Measurements from ENCODE around the gene PDCD1LG2. TPM values are rescaled to one million over a fixed set of nuclear protein-coding genes. Genes with fewer than 3 reads are reported as not detected.

Gene PDCD1LG2
- total RNA-seq, 1 experiment from 2014 or later: not detected

GRCh38 chr9:5483306-5483705 lies 27.0 kb upstream of the PDCD1LG2 start:
- H3K9me3 ChIP-seq (ENCODE audit: control insufficient read depth, insufficient read depth, low read depth, low read length): no peaks in the 10 kb centered on the region
- in situ Hi-C loops (cut with HindIII; ENCODE audit: low pct_unique_long_range_greater_than_20kb, low sequenced_read_pairs) (no loop called here), intact Hi-C loops (cut with micrococcal nuclease; ENCODE audit: unreplicated experiment) (no loop called here)
- DNase-seq (ENCODE audit: low read depth, low spot score) (no peak), ATAC-seq (no peak)
- H3K4me1 ChIP-seq (ENCODE audit: control insufficient read depth, insufficient read depth, low read length): no peaks in the 10 kb centered on the region
- no peaks in the 10 kb centered on the region for H3K27me3 ChIP-seq (ENCODE audit: control insufficient read depth, insufficient read depth, low read length)
- BruUV-seq (replicated peaks): no TSS peak
- TF ChIP-seq TCF7L2 (IDR thresholded peaks at IDR 0.05; ENCODE audit: low read depth, low read length) (no peak), CTCF (IDR thresholded peaks at IDR 0.05) (no peak), POLR2AphosphoS5 (IDR thresholded peaks at IDR 0.05; ENCODE audit: low read depth, low read length) (no peak), SIN3A (IDR thresholded peaks at IDR 0.05; ENCODE audit: borderline replicate concordance, insufficient read depth, low read depth, low read length) (no peak)
- TF ChIP-seq, protein P1, sequence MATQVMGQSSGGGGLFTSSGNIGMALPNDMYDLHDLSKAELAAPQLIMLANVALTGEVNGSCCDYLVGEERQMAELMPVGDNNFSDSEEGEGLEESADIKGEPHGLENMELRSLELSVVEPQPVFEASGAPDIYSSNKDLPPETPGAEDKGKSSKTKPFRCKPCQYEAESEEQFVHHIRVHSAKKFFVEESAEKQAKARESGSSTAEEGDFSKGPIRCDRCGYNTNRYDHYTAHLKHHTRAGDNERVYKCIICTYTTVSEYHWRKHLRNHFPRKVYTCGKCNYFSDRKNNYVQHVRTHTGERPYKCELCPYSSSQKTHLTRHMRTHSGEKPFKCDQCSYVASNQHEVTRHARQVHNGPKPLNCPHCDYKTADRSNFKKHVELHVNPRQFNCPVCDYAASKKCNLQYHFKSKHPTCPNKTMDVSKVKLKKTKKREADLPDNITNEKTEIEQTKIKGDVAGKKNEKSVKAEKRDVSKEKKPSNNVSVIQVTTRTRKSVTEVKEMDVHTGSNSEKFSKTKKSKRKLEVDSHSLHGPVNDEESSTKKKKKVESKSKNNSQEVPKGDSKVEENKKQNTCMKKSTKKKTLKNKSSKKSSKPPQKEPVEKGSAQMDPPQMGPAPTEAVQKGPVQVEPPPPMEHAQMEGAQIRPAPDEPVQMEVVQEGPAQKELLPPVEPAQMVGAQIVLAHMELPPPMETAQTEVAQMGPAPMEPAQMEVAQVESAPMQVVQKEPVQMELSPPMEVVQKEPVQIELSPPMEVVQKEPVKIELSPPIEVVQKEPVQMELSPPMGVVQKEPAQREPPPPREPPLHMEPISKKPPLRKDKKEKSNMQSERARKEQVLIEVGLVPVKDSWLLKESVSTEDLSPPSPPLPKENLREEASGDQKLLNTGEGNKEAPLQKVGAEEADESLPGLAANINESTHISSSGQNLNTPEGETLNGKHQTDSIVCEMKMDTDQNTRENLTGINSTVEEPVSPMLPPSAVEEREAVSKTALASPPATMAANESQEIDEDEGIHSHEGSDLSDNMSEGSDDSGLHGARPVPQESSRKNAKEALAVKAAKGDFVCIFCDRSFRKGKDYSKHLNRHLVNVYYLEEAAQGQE (IDR thresholded peaks at IDR 0.05; ENCODE audit: insufficient read depth in 1 of 2, low read depth in 2 of 2, low read length in 1 of 2): no peak
- H3K27ac ChIP-seq (ENCODE audit: low read length): no peak overlapping the region
- ChIA-PET POLR2A (interaction anchor here (0.7 kb wide), 1 partner anchor 365 kb away, joined by 8 read pairs; no protein-coding TSS in a partner anchor), CTCF (no interaction called here)
- H3K4me3 ChIP-seq (ENCODE audit: low read depth in 2 of 2, low read length in 2 of 2): no peak overlapping the region
- no peaks in the 10 kb centered on the region for H3K36me3 ChIP-seq (ENCODE audit: control insufficient read depth, insufficient read depth, low read length)

- H3K9me3 ChIP-seq (ENCODE audit: control insufficient read depth, insufficient read depth, low read depth, low read length): no peaks in the 10 kb centered on the region
- ATAC-seq (no peak), DNase-seq (ENCODE audit: low read depth, low spot score) (no peak)
- no peak for TF ChIP-seq CTCF (IDR thresholded peaks at IDR 0.05)
- TF ChIP-seq TCF7L2 (IDR thresholded peaks at IDR 0.05; ENCODE audit: low read depth, low read length): no peak
- TF ChIP-seq SIN3A (IDR thresholded peaks at IDR 0.05; ENCODE audit: borderline replicate concordance, insufficient read depth, low read depth, low read length): no peak
- no peaks in the 10 kb centered on the region for H3K27me3 ChIP-seq (ENCODE audit: control insufficient read depth, insufficient read depth, low read length)
- no peak overlapping the region for H3K27ac ChIP-seq (ENCODE audit: low read length)
- in situ Hi-C loops (cut with HindIII; ENCODE audit: low pct_unique_long_range_greater_than_20kb, low sequenced_read_pairs): no loop called here
- no peaks in the 10 kb centered on the region for H3K36me3 ChIP-seq (ENCODE audit: control insufficient read depth, insufficient read depth, low read length)
- CTCF ChIA-PET: no interaction called here
- H3K4me3 ChIP-seq (ENCODE audit: low read depth in 2 of 2, low read length in 2 of 2): no peak overlapping the region
- intact Hi-C loops (cut with micrococcal nuclease; ENCODE audit: unreplicated experiment): no loop called here
- POLR2A ChIA-PET: no interaction called here
- no peaks in the 10 kb centered on the region for H3K4me1 ChIP-seq (ENCODE audit: control insufficient read depth, insufficient read depth, low read length)
- no TSS peak for BruUV-seq (replicated peaks)
These were observed 24.8 kb upstream of the PDCD1LG2 start for GRCh38 chr9:5485378-5486085.

All from Panc1 (cell line).